Measurements from ENCODE around the gene TBC1D5.

GRCh38 chr3:17562845-17563244, 179.6 kb downstream of the TBC1D5 start:
- TF ChIP-seq TAF1 (IDR thresholded peaks at IDR 0.05; ENCODE audit: low read depth, low read length) (no peak), POLR2A (IDR thresholded peaks at IDR 0.05; ENCODE audit: low read depth, low read length) (no peak), SPI1 (IDR thresholded peaks at IDR 0.05; ENCODE audit: low read depth, low read length) (no peak), POLR2AphosphoS5 (IDR thresholded peaks at IDR 0.05; ENCODE audit: low read depth, low read length) (no peak)
